Hepatocyte (in vitro differentiated cells): ENCODE data around the gene GPR161. TPM values are rescaled to one million over a fixed set of nuclear protein-coding genes. Genes with fewer than 3 reads are reported as not detected.
A peak's percentile ranks its signal among the peaks of the same experiment; 100 is the strongest.

Experiments used
- DNase-seq: peaks from one replicate; pipeline ENCODE4 v3.0.0-alpha.2; 2016; ENCODE audit warnings: low spot score
- H2AFZ ChIP-seq: fragments of 200-600 bp; sonication (generic); 2 replicates; pipeline ENCODE4 v1.6.0; 2016; ENCODE audit warnings: antibody characterized with exemption, mild to moderate bottlenecking
- H3K27ac ChIP-seq: fragments of 200-600 bp; sonication (generic); 2 replicates; pipeline ENCODE4 v1.5.1; 2016; ENCODE audit warnings: mild to moderate bottlenecking
- H3K27me3 ChIP-seq: fragments of 200-600 bp; sonication (generic); 2 replicates; pipeline ENCODE4 v1.6.1; 2016
- H3K36me3 ChIP-seq: fragments of 200-600 bp; sonication (generic); replicated peaks from 2 replicates; pipeline ENCODE4 v1.5.1; 2016; ENCODE audit warnings: low read depth; ENCODE audit not compliant: insufficient read depth
- H3K4me1 ChIP-seq: fragments of 200-600 bp; sonication (generic); 2 replicates; pipeline ENCODE4 v1.5.1; 2016; ENCODE audit warnings: mild to moderate bottlenecking, moderate library complexity; ENCODE audit not compliant: insufficient read depth
- H3K4me2 ChIP-seq: fragments of 200-600 bp; sonication (generic); 2 replicates; pipeline ENCODE4 v1.6.0; 2016
- H3K4me3 ChIP-seq: fragments of 200-600 bp; sonication (generic); 2 replicates; pipeline ENCODE4 v1.5.1; 2016; ENCODE audit warnings: mild to moderate bottlenecking
- H3K79me2 ChIP-seq: fragments of 200-600 bp; sonication (generic); 2 replicates; pipeline ENCODE4 v1.6.0; 2017; ENCODE audit warnings: mild to moderate bottlenecking
- H3K9me2 ChIP-seq: fragments of 200-600 bp; sonication (generic); replicated peaks from 2 replicates; pipeline ENCODE4 v1.6.0; 2017; ENCODE audit warnings: mild to moderate bottlenecking; ENCODE audit not compliant: insufficient read depth
- H3K9me3 ChIP-seq: fragments of 200-600 bp; sonication (generic); 2 replicates; pipeline ENCODE4 v1.5.1; 2016; ENCODE audit warnings: low read depth, mild to moderate bottlenecking
- H4K20me1 ChIP-seq: fragments of 200-600 bp; sonication (generic); 2 replicates; pipeline ENCODE4 v1.6.0; 2016; ENCODE audit warnings: mild to moderate bottlenecking; ENCODE audit not compliant: insufficient read depth, poor library complexity, severe bottlenecking
- CTCF ChIP-seq: fragments of 200-600 bp; sonication (generic); IDR thresholded peaks from 2 replicates; pipeline ENCODE4 v1.5.1; 2016; ENCODE audit warnings: antibody characterized with exemption, mild to moderate bottlenecking; ENCODE audit not compliant: poor library complexity
- EZH2 ChIP-seq: fragments of 200-600 bp; sonication (generic); IDR thresholded peaks from 2 replicates; pipeline ENCODE4 v1.6.1; 2016; ENCODE audit warnings: antibody characterized with exemption, mild to moderate bottlenecking, borderline replicate concordance
- EZH2phosphoT487 ChIP-seq: fragments of 200-600 bp; sonication (generic); IDR thresholded peaks from one replicate; pipeline ENCODE4 v1.6.1; 2018; ENCODE audit warnings: antibody characterized with exemption, mild to moderate bottlenecking, low read depth, moderate library complexity; ENCODE audit not compliant: unreplicated experiment, severe bottlenecking
- WGBS: methylation state at CpG from one replicate; pipeline ENCODE4 v1.1.6; 2016; ENCODE audit warnings: low lambda C conversion rate; ENCODE audit errors: missing lambda C conversion rate; 5-methylcytosine and 5-hydroxymethylcytosine counted together
- polyA plus RNA-seq: library from polyadenylated mRNA; unstranded; fragments of >200 nt; fragmentation: Nextera tagmentation; extraction: Ambion mirVana; gene quantifications from 2 replicates; pipeline ENCODE4 v1.2.1, GENCODE V29; 2016
- total RNA-seq: library from RNA; depleted of rRNA; stranded (reverse); fragments of >200 nt; gene quantifications from 2 replicates; pipeline ENCODE4 v1.2.3, GENCODE V29; 2014

Gene GPR161
- total and polyA plus RNA-seq, 2 experiments from 2014 or later, result 15.9 to 19.3 TPM

- TF ChIP-seq EZH2phosphoT487 (no peak), EZH2 (no peak), CTCF (no peak)
- H2AFZ ChIP-seq, result no peak overlapping the region
- no peaks in the 10 kb centered on the region for H4K20me1 ChIP-seq
- no peaks in the 10 kb centered on the region for H3K36me3 ChIP-seq
- H3K27me3 ChIP-seq, result no peaks in the 10 kb centered on the region
- H3K9me2 ChIP-seq, result no peaks in the 10 kb centered on the region
- no peak for DNase-seq
- WGBS, result 75% methylated on average over 4 of the region's 4 CpGs
- no peaks in the 10 kb centered on the region for H3K79me2 ChIP-seq
- H3K4me3 ChIP-seq, result no peak overlapping the region
- H3K27ac ChIP-seq, result no peak overlapping the region
- H3K4me1 ChIP-seq, result no peaks in the 10 kb centered on the region
- H3K9me3 ChIP-seq, result no peaks in the 10 kb centered on the region
- no peak overlapping the region for H3K4me2 ChIP-seq
These were observed 15.2 kb upstream of the GPR161 start for GRCh38 chr1:168151935-168152334.

- Histone ChIP-seq H4K20me1 (no peaks in the 10 kb centered on the region), H3K27me3 (no peaks in the 10 kb centered on the region), H3K79me2 (no peaks in the 10 kb centered on the region), H3K4me3 (no peak overlapping the region), H3K36me3 (no peaks in the 10 kb centered on the region), H2AFZ (no peak overlapping the region), H3K4me2 (no peak overlapping the region), H3K27ac (no peak overlapping the region), H3K9me2 (no peaks in the 10 kb centered on the region), H3K9me3 (no peaks in the 10 kb centered on the region), H3K4me1 (no peaks in the 10 kb centered on the region)
- no peak for DNase-seq
- 100% methylated on average over 1 of the region's 1 CpG for WGBS
- TF ChIP-seq EZH2 (no peak), EZH2phosphoT487 (no peak), CTCF (no peak)
These were observed 13.6 kb upstream of the GPR161 start for GRCh38 chr1:168150283-168150682.

GRCh38 chr1:168148916-168149315 is 12.2 kb upstream of the GPR161 start:
- Histone ChIP-seq H3K4me1 (no peaks in the 10 kb centered on the region), H3K4me2 (no peak overlapping the region), H3K9me2 (no peaks in the 10 kb centered on the region), H2AFZ (no peak overlapping the region), H3K4me3 (no peak overlapping the region), H3K27ac (no peak overlapping the region), H3K27me3 (no peaks in the 10 kb centered on the region), H3K79me2 (no peaks in the 10 kb centered on the region), H3K9me3 (no peaks in the 10 kb centered on the region), H4K20me1 (no peaks in the 10 kb centered on the region), H3K36me3 (no peaks in the 10 kb centered on the region)
- DNase-seq, result no peak
- TF ChIP-seq CTCF, result no peak
- TF ChIP-seq EZH2, result no peak
- no peak for TF ChIP-seq EZH2phosphoT487
- 94% methylated on average over 4 of the region's 4 CpGs for WGBS

- H3K27me3 ChIP-seq, result no peaks in the 10 kb centered on the region
- H2AFZ ChIP-seq, result no peak overlapping the region
- peak; percentile 53 for DNase-seq
- H4K20me1 ChIP-seq, result no peaks in the 10 kb centered on the region
- H3K79me2 ChIP-seq, result no peaks in the 10 kb centered on the region
- peak overlapping the region; percentile 48 for H3K4me2 ChIP-seq
- no peaks in the 10 kb centered on the region for H3K36me3 ChIP-seq
- no peak overlapping the region for H3K4me3 ChIP-seq
- 32% methylated on average over 11 of the region's 11 CpGs for WGBS
- H3K4me1 ChIP-seq, result no peaks in the 10 kb centered on the region
- peak overlapping the region; percentile 82 for H3K27ac ChIP-seq
- H3K9me3 ChIP-seq, result no peaks in the 10 kb centered on the region
- TF ChIP-seq EZH2 (no peak), CTCF (no peak), EZH2phosphoT487 (no peak)
- H3K9me2 ChIP-seq, result no peaks in the 10 kb centered on the region
These were observed 9.9 kb upstream of the GPR161 start for GRCh38 chr1:168146626-168147025.
